Activated CD8-positive, alpha-beta memory T cell treated with anti-CD3 and anti-CD28 coated beads for 4 hours (primary cell): ENCODE results near the gene WASHC2C.
"Not testable (repeated sequence)": the region's sequence is repeated elsewhere in the genome, so short reads cannot be mapped to it uniquely, and the experiment has no call there.

Experiments
- DNase-seq, 2 donors: peaks; one replicate each; pipeline ENCODE4 v3.0.0-alpha.2; 2020; ENCODE audit warnings: low read depth in 2 of 2

The WASHC2C gene, protein sequence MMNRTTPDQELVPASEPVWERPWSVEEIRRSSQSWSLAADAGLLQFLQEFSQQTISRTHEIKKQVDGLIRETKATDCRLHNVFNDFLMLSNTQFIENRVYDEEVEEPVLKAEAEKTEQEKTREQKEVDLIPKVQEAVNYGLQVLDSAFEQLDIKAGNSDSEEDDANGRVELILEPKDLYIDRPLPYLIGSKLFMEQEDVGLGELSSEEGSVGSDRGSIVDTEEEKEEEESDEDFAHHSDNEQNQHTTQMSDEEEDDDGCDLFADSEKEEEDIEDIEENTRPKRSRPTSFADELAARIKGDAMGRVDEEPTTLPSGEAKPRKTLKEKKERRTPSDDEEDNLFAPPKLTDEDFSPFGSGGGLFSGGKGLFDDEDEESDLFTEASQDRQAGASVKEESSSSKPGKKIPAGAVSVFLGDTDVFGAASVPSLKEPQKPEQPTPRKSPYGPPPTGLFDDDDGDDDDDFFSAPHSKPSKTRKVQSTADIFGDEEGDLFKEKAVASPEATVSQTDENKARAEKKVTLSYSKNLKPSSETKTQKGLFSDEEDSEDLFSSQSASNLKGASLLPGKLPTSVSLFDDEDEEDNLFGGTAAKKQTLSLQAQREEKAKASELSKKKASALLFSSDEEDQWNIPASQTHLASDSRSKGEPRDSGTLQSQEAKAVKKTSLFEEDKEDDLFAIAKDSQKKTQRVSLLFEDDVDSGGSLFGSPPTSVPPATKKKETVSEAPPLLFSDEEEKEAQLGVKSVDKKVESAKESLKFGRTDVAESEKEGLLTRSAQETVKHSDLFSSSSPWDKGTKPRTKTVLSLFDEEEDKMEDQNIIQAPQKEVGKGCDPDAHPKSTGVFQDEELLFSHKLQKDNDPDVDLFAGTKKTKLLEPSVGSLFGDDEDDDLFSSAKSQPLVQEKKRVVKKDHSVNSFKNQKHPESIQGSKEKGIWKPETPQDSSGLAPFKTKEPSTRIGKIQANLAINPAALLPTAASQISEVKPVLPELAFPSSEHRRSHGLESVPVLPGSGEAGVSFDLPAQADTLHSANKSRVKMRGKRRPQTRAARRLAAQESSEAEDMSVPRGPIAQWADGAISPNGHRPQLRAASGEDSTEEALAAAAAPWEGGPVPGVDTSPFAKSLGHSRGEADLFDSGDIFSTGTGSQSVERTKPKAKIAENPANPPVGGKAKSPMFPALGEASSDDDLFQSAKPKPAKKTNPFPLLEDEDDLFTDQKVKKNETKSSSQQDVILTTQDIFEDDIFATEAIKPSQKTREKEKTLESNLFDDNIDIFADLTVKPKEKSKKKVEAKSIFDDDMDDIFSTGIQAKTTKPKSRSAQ (N-terminal part only)

DNA sequence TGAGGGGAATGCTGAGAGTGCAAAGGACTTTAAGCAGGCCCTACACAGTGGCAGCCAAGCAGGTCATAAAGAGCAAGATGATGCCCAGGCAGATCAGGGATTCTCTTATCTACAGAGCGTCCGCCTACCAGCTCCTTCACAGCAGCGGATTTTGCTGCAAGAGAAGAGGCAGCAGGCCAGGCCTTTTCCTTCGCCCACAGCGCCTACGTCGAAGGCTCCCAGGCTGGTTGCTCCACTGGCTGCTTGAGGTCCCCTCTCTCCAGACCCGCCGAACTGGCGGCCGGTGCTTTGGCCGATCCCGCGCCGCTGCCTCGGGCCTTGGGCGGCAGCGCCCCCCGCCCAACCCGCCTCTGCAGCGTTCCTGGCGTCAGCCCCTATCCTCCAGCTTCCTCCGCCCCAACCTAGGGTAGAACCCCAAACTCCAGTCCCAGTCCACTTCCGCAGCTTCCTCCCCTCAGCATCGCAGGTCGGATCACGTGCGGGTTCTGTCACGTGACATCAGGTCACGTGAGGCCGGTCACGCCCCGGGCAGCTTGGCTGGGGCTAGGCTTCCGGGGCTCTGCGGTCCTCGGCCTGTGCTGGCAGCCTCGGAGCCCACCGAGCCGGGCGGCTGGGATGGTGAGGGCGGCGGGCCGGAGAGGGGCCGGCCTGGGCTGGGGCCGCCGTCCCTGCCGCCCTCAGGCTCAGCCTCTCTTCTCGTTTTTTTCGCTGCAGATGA, at the start of gene WASHC2C:
Gene WASHC2C, plus strand, starts transcription at position 564 of the 718 bp plus-strand sequence. Its CDS starts 52 bp downstream, at position 616.
- peak; percentile 84 to 92 for DNase-seq

DNA sequence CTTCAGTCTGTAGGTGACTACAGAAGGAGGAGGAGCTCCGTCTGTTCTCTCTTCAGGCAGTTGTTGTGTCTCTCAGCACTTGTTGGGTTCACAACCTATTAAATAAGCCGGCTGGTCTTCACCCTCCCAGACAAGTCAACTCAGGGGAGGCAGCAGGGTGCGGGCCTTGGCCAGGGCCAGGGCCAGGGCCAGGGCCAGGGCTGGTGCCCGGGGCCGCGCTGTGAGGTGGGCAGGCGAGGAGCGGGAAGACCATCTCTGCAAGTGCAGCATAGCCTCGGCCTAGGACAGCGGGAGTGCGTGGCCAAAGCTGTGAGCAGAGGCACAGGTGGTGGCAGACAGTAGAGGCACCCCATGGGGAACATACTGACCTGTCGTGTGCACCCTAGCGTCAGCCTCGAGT, 48.6 kb upstream of the WASHC2C start:
- not testable (repeated sequence) for DNase-seq

DNA sequence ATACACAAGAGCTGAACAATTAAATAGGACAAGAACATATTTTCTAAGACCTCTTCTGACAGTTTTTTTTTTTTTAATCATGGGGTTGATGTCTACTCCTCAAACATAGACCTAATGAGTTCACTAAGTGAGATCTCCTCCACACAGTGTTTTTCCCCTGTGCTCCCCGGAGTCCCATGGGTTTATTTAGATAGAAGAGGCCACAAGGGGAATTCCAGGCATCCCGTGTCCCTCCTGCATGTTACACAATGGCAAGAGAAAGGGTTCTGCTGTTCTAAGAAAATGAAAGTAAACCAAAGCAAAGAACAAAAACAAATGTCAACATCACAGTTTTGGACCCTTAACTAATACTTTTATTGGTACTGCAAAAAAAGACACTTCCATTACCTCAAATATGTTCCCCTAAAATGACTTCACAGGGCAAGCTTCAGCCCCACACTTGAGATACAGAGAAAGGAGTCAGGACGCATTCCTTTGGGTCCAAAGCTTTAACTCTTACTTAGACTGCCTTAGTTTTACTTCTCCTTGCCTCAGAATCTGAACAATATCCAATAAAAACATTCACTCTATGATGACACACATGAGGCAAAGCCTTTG, 16.8 kb upstream of the WASHC2C start:
- not testable (repeated sequence) for DNase-seq

DNA sequence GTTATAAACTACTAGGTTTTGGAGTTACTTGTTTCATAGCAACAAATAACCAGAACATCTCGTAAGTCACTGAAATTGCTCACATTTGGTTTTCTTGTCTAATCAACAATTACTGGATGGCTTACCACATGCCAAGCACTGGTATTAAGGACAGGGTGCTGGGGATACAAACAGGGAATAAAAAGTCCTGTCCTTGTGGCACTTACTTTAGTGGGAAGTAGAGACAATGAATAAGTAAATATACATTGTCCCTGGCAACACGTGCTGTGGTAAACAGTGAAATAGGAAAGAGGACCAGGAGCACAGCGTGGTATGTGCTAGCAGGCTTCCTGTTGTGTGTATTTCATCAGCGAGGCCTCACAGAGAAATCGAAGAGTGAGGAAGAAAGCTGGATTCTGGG, 15.8 kb upstream of the WASHC2C start:
- DNase-seq, result not testable (repeated sequence)

DNA sequence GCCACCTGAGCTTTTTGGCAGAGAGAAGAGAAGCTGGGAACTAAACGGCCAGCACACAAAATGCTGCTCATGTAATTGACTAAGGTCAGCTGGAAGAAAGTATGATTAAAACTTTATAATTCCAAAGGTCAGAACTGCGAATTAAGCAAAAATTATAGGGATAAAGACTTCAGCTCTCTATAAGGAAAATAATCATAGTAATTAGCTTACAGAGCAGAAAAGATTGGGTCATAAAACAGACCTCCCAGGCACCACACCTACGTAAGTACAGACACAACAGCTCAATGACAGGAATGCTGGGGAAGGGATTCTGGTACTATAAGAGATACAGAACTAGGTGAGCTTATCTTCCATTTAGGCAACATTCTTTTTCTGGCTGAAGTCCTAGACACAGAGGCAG, 10.0 kb upstream of the WASHC2C start:
- not testable (repeated sequence) for DNase-seq

DNA sequence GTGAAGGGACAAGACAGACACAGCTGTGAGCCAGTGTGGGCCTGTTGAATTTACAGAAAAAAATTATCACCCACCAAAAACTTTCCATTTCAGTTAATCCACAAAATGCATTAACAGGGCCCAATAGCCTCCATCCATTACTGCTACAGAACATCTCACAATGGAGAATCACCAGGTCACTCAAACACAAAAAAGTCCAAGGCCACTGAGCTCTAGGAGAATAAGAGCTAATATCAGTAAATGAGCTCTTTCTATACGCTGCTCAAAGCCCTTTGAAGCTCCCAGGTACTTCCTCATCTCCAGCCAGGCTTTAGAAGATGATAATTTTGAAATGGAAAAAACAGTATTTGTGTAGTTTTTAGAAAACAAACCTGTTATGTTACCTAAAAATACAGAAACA, 9.4 kb upstream of the WASHC2C start:
- not testable (repeated sequence) for DNase-seq

DNA sequence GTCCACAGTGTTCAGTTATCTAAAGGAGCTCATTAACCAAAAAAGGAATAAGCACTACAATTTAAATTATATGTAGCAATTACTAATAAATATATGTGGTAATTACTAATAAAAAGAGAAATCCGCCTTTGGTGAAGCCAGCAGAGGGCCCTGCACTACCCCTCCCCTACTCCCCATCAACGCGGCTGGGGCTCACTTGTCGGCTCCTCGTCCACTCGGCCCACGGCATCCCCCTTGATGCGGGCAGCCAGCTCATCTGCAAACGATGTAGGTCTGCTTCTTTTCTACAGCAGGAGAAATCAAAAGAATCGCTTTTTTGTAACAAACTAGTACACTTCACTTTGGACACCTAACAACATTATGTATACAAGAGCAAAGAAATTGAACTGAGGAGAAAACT, 5.6 kb upstream of the WASHC2C start:
- DNase-seq, result not testable (repeated sequence)

DNA sequence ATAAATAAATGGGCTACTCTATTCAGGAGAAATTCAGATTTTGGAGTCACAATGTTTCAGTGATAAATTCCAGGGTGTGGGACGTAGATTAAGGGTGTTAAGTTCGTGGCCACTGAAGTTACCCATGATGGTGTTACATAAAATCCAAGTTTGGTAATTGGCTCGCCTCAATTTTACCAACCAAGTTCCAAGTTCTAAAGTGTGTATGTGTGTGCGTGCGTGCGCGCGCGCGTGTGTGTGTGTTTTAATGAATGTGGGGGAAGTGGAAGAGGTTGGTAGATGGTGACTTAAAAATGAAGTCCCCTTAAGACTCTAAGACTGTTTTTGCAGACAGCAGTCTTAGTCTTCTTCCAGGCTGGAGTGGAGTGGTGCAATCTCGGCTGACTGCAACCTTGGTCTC, 3.2 kb upstream of the WASHC2C start:
- DNase-seq, result not testable (repeated sequence)

DNA sequence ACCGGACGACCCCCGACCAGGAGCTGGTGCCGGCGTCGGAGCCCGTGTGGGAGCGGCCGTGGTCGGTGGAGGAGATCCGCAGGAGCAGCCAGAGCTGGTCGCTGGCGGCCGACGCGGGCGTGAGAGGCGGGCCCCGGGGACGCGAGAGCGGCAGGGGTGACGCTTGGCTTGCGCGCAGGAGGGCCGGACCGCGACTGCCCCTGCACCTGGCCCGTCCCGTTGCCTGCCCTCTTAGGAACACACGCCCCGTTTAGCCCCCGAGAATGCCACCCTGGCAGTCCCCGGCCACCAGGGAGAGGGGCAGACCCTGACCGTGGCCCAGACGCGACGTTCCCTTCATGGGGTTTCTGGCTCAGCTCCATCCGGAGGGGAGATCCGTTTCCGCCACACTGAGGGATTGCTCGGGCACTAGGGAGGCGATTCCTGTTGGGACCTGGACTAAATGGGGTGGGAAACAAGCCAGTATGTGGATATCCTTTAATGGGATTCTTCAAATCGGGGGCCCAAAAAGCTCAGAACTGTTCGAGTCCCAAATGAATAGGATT, 427 bp downstream of the WASHC2C start:
- DNase-seq, result not testable (repeated sequence)

DNA sequence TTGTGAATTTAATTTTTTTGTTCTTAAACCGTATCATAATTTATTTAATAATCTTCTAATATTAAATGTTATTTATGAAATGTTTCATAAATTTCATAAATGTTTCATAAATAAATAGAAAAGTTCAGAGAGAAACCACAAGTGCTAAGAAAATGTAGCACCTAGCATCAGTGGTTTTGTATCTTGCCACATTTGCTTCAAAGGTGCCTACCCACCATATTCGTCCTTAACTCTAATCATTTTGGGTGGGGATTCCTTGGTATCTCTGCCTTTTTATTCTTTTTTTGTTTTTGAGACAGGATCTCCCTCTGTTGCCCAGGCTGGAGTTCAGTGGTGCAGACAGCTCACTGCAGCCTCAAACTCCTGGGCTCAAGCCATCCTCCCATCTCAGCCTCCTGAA, 7.4 kb downstream of the WASHC2C start:
- not testable (repeated sequence) for DNase-seq

DNA sequence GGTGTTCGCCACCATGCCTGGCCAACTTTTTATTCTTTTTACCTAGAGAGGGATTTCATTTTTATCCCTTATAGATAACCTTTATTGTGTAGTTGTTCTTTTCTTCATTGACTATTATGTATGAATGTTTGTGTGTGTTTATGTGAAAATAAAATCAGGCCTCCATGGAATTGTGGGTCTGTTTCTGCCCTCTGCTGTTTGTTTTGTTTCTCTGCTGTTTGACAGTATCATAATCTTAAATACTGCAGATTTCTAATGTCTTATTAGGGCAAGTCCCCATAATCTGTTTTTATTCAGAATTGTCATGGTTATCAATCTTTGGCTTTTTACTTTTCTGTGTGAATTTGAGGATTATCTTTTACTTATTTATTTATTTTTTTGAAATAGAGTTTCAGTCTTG, 7.8 kb downstream of the WASHC2C start:
- DNase-seq, result not testable (repeated sequence)

DNA sequence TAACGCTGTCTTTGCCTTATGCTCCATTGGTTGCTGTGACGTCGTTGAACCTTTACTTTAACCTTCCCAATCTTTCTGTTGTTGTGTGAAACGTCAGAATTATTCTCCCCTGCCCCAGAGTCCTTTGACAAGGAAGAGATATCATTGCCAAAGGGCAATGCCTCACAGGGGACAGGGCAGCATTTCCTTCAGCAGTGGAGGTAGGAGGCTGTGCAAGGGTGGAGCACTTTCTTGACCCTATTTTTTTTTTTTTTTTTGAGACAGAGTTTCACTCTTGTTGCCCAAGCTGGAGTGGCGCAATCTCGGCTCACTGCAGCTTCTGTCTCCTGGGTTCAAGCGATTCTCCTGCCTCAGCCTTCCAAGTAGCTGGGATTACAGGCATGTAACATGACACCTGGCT, 14.5 kb downstream of the WASHC2C start:
- DNase-seq, result not testable (repeated sequence)

DNA sequence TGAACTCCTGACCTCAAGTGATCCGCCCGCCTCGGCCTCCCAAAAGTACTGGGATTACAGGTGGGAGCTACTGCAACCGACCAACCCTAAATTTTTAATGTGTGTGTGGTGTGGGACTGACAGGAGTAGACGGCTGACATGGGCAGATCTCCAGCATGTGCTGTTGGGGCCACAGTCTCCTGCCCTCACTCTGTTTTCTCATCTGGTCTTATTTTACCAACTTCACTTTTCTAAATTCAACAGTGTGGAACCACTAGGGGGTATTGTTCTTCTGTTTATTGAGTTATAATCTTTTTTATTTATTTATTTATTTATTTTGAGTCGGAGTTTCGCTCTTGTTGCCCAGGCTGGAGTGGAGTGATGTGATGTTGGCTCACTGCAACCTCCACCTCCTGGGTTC, 14.9 kb downstream of the WASHC2C start:
- not testable (repeated sequence) for DNase-seq

DNA sequence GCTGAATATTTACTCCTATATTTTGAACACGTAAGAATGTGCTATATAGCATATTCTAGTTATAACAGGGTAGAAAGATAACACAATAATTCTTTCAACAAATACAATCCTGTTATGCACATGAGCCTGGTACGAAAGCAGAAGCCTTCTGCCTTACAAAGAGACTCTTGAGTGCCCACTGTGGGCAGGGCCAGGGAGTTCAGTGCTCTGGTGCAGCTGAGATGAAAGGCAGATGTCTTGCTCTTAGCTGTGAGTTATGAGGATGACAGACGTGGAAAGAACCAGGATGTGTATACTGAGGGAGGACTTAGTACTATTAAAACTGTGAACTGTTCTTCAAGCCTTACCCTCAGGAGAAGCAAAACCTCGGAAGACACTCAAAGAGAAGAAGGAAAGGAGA, 24.1 kb downstream of the WASHC2C start:
- DNase-seq, result not testable (repeated sequence)

DNA sequence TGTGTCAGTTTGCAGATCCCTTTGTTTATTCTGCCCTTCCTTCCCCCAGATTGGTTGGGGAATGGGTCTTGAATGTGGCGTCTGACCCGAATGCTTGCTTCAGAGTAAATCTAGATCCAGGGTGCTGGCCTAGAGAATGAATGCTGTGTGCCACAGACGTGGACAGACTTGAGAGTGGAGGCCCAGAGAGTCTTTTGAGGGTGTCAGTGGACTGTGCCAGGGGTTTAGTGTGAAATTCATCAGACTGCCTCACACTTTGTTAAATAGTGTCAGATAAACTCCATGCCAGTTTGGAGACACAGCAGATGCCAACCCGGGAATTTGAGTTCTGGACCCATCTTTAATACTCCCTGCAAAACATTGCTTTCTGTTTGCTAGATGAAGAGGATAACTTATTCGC, 25.1 kb downstream of the WASHC2C start:
- not testable (repeated sequence) for DNase-seq

DNA sequence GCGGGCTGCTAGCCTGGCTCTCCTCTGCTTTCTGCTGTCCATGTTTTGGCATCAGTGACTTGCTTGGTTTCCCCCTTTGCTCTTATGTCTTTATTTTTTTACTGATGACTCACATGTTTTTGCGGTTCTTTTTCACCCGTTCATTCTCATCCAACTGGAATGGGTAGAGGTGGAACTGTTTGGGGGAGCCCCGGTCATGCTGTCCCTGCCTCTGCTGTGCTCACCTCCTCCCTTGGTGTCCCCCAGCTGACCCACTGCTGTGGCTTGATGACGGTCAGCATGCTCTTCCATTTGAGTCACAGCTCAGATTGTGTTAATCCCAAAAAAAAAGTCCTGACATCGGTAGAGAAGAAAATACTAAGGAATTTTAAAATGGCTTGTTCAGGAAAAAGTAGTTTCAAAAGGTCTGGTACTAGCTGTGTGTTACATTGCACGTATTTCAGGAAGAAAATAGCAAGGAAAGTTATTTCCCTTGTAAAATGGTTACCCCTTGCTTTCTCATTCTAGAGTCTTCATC, 27.0 kb downstream of the WASHC2C start:
- DNase-seq, result not testable (repeated sequence)

DNA sequence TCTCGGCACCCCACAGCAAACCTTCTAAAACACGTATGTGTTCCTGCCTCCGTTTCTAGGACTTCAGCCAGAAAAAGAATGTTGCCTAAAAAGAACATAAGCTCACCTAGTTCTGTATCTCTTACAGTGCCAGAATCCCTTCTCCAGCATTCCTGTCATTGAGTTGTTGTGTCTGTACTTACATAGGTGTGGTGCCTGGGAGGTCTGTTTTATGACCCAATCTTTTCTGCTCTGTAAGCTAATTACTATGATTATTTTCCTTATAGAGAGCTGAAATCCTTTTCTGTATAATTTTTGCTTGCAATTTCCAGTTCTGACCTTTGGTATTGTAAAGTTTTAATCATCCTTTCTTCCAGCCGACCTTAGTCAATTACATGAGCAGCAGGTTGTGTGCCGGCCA, 28.0 kb downstream of the WASHC2C start:
- DNase-seq, result not testable (repeated sequence)

DNA sequence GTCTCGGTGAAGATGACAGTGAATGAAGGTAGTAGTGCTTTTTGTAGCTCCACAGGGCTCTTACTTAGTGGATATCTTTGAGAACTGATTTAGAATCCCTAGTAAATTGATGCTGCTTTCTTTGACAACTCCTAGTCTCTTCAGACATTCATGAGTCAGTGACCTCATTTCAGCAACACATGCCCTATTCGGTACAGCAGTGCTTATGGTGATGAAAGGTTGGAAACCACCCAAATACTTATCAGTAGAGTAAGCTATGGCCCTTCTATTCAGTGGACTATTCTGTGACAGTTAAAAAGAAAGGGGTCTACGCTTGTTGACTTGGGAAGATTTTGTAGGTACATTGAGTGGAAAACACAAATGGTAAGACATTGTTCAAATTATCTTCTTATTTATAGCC, 29.0 kb downstream of the WASHC2C start:
- not testable (repeated sequence) for DNase-seq

DNA sequence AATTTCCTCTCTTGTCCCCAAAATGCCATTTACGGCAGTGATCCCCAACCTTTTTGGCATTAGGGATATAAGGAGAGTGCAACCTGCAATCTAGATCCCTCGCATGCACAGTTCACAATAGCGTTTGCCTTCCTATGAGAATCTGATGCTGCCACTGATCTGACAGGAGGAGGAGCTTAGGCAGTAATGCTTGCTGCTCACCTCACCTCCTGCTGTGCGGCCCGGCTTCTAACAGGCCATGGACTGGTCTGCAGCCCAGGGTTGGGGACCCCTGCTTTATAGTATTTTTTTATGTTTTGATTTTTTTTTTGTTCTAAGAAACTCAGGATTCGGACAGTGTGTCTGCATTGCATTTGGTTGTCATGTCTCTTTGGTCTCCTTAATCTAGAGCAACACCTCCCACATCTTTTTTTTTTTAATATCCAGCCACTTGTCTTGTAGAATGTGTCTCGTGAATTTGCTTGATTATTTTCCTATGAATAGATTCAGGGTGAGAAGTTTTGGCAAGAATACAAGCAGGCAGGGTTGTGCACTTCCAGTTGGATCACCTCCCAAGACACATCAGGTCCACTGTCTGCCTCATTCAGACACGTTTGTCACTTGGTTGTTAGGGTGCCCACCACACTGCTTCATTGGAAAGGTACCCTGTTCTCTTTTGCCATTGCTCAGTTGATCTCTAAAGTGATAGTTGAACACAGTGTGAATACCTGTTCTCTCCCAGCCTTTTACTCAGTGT, 30.8 kb downstream of the WASHC2C start:
- not testable (repeated sequence) for DNase-seq
